Uterus (tissue), 2 donors: ENCODE measurements around the gene ARHGEF10L.

ENCODE experiments used
- CTCF ChIP-seq, 4 experiments: fragments of 200-600 bp in 2 of 4; fragments of 450-650 bp in 2 of 4; sonication (generic) in 2 of 4; IDR thresholded peaks; one replicate each; pipeline ENCODE4 v1.5.1; 2016 to 2019; ENCODE audit warnings: antibody characterized with exemption in 4 of 4, mild to moderate bottlenecking in 2 of 4, moderate library complexity in 1 of 4
- POLR2A ChIP-seq, 2 donors: fragments of 450-650 bp; IDR thresholded peaks; one replicate each; pipeline ENCODE4 v1.6.1; 2016; ENCODE audit warnings: antibody characterized with exemption in 2 of 2, mild to moderate bottlenecking in 1 of 2, moderate library complexity in 1 of 2

DNA sequence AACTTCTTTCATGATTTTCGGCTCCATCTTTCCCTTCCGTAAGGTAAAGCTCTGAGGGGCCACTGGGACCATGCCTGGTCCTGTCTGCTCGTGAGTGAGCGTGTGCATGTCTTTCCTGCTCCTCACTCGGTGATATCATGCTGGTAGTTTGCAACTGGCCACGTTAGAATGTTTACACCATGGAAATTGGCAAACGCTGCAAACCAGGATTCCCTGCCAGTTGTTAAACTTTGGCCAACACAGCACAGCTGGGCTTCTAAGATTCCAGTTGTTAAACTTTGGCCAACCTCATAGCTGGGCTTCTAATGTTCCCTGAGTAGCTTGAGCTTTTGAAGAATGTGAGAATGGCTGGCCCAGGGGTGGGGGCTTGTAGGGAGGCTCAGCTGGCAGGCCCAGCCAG lies 147.6 kb downstream of the ARHGEF10L start:
- TF ChIP-seq CTCF (IDR thresholded peaks at IDR 0.05), result no peak
- no peak for TF ChIP-seq POLR2A (IDR thresholded peaks at IDR 0.05)
